ENCODE measurements around the gene CEP68. TPM values are rescaled to one million over a fixed set of nuclear protein-coding genes. Genes with fewer than 3 reads are reported as not detected.

CEP68 gene
- total RNA-seq, 1 experiment from 2014 or later, result 14.1 TPM

- Histone ChIP-seq H3K4me1 (peaks cover 21% of the 10 kb centered on the region), H3K27ac (no peak overlapping the region), H3K4me3 (no peak overlapping the region), H3K27me3 (no peaks in the 10 kb centered on the region), H3K36me3 (no peaks in the 10 kb centered on the region), H3K9me3 (replicated peaks) (no peaks in the 10 kb centered on the region)
- DNase-seq, result no peak
Measured at GRCh38 chr2:65061146-65061909, 5.1 kb downstream of the CEP68 start.

- no peaks in the 10 kb centered on the region for H3K9me3 ChIP-seq (replicated peaks)
- H3K27me3 ChIP-seq, result no peaks in the 10 kb centered on the region
- H3K36me3 ChIP-seq, result no peaks in the 10 kb centered on the region
- H3K4me3 ChIP-seq, result no peak overlapping the region
- no peak for DNase-seq
- no peak overlapping the region for H3K27ac ChIP-seq
- H3K4me1 ChIP-seq, result peaks cover 21% of the 10 kb centered on the region
Measured at GRCh38 chr2:65061910-65062339, 5.7 kb downstream of the CEP68 start.

GRCh38 chr2:65062843-65063825 lies 6.9 kb downstream of the CEP68 start:
- Histone ChIP-seq H3K27ac (no peak overlapping the region), H3K4me1 (peaks cover 14% of the 10 kb centered on the region), H3K9me3 (replicated peaks) (no peaks in the 10 kb centered on the region), H3K27me3 (no peaks in the 10 kb centered on the region), H3K36me3 (no peaks in the 10 kb centered on the region), H3K4me3 (no peak overlapping the region)
- DNase-seq, result peak in 1 of 2 experiments; percentile 37

DNA sequence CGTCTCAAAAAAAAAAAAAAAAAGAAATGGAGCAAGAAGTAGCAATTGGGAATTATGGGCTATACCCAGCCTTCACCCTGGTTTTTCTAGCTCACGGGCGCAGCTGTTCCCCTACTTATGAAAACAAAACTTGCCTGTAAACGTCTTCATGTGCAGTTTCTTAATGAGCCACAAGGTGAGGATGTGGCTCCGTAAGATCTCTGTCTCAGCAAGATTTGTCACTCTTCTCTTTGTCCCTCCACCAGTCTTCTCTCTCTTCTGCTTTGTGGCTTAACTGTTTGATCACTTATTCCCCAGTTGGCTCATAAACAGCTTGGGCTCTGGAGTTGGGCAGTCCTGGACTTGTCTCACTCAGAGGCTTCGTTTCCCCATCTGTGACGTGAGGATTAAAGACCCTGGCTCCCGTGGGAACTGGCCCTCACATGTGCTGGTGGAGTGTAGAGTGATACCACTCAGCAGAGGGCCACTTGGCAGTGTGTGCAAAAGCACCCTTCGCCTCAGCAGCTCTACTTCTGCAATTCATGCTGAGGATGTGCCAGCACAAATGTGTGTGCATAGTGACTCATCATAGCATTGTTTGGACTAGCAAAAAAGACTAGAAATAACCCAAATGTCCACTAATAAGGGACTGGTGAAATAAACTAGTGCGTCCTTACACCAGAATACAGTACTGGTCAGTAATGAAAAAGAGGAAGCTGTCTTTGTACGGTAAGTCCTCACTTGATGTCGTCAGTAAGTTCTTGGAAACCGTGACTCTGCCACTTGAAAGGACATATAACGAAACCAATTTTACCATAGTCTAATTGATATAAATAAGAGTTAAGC lies 8.7 kb downstream of the CEP68 start:
- DNase-seq, result peak; percentile 92 to 96
- H3K27me3 ChIP-seq, result no peaks in the 10 kb centered on the region
- no peak overlapping the region for H3K4me3 ChIP-seq
- H3K4me1 ChIP-seq, result peaks cover 14% of the 10 kb centered on the region
- 0 out of 2 replicates have a peak, but pooled peaks cover 2% of the 10 kb centered on the region for H3K36me3 ChIP-seq
- peak overlapping the region; percentile 76 for H3K27ac ChIP-seq
- no peaks in the 10 kb centered on the region for H3K9me3 ChIP-seq (replicated peaks)

- H3K4me3 ChIP-seq, result no peak overlapping the region
- H3K27me3 ChIP-seq, result no peaks in the 10 kb centered on the region
- DNase-seq, result no peak
- H3K9me3 ChIP-seq (replicated peaks), result no peaks in the 10 kb centered on the region
- no peak overlapping the region for H3K27ac ChIP-seq
- peaks cover 25% of the 10 kb centered on the region for H3K36me3 ChIP-seq
- H3K4me1 ChIP-seq, result peaks cover 14% of the 10 kb centered on the region
Measured at GRCh38 chr2:65067806-65068553, 11.8 kb downstream of the CEP68 start.

DNA sequence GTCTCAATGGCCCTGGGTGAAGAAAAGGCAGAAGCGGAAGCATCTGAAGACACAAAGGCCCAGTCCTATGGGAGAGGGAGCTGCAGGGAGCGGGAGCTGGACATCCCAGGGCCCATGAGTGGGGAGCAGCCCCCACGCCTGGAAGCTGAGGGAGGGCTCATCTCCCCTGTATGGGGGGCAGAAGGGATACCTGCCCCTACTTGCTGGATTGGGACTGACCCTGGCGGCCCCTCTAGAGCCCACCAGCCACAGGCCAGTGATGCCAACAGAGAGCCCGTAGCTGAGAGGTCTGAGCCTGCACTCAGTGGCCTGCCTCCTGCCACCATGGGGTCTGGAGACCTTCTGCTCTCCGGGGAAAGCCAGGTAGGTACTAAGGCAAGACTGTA lies 13.2 kb downstream of the CEP68 start:
- H3K9me3 ChIP-seq (replicated peaks), result no peaks in the 10 kb centered on the region
- H3K27ac ChIP-seq, result no peak overlapping the region
- no peak for DNase-seq
- H3K4me3 ChIP-seq, result no peak overlapping the region
- H3K36me3 ChIP-seq, result peaks cover 38% of the 10 kb centered on the region
- H3K27me3 ChIP-seq, result no peaks in the 10 kb centered on the region
- peaks cover 12% of the 10 kb centered on the region for H3K4me1 ChIP-seq

DNA sequence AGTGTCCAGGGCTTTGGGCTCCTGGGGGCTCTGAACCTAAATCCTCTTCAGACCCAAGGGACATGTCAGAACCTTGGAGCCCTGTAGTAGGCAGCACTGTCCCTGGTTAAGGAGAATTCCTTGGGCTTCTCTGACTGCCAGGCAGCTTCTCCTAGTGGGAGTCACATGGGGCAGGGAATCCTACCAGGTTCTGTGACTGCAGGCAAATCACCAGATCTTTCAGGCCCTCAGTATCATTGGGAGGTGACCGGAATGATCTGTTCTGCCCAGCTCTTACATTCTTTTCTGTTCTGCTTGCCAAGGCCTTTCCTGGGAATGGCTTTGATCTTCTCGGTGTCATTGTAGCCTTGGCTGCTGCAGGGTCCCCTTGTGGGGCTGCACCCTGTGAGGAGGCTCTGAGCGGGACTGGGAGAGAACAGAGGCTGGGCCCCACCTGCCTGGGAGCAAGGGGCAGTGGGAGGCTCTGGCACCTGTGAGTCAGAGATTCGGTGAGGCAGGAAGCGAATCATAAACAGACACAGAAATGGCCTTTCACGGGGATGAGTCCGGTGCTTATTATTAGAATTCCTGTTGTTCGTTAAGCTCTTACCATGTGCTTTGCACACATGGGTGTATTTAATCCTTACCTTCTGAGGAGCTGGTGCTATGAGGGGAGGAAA lies 14.1 kb downstream of the CEP68 start:
- Histone ChIP-seq H3K36me3 (peaks cover 41% of the 10 kb centered on the region), H3K27ac (no peak overlapping the region), H3K9me3 (replicated peaks) (no peaks in the 10 kb centered on the region), H3K27me3 (no peaks in the 10 kb centered on the region), H3K4me1 (peaks cover 9% of the 10 kb centered on the region), H3K4me3 (no peak overlapping the region)
- no peak for DNase-seq

DNA sequence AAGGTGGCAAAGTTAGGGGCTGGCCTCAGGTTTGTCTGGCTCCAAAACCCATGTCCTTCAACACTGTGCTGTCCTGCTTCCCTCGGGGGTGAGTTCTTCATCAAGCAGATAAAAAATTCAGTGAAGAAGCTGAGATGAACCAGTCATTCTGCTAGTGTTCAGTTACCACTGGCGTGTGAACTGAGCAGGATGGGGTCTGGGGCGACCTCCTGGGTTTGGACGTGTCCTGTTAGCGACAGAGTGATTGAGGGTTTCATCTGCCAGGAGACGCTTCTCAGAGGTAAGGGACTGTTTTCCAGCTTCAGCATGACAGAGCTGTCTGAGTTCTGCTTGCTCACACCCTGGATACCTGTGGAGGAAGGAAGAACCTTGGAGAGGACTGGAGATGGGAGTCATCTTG lies 14.6 kb downstream of the CEP68 start:
- no peak for DNase-seq
- H3K36me3 ChIP-seq, result peaks cover 41% of the 10 kb centered on the region
- H3K9me3 ChIP-seq (replicated peaks), result no peaks in the 10 kb centered on the region
- H3K4me1 ChIP-seq, result peaks cover 3% of the 10 kb centered on the region
- no peaks in the 10 kb centered on the region for H3K27me3 ChIP-seq
- no peak overlapping the region for H3K4me3 ChIP-seq
- H3K27ac ChIP-seq, result no peak overlapping the region

DNA sequence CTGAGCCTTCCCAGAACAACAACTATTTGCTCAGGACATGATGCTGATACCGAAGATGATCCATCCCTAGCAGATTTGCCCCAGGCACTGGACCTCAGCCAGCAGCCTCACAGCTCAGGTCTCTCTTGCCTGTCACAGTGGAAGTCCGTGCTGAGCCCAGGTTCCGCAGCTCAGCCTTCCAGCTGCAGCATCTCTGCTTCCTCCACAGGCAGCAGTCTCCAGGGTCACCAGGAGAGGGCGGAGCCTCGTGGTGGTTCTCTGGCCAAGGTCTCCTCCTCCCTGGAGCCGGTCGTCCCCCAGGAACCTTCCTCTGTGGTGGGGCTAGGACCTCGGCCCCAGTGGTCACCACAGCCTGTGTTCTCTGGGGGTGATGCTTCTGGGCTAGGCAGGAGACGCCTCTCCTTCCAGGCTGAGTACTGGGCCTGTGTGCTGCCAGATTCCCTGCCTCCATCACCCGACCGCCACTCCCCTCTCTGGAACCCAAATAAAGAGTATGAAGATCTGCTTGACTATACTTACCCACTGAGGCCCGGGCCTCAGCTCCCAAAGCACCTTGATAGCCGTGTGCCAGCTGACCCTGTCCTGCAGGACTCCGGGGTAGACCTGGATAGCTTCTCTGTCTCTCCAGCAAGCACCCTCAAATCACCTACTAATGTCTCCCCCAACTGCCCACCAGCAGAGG lies 15.4 kb downstream of the CEP68 start:
- peak in 1 of 2 experiments; percentile 13 for DNase-seq
- H3K4me1 ChIP-seq, result no peaks in the 10 kb centered on the region
- no peak overlapping the region for H3K27ac ChIP-seq
- peaks cover 41% of the 10 kb centered on the region for H3K36me3 ChIP-seq
- no peaks in the 10 kb centered on the region for H3K27me3 ChIP-seq
- no peak overlapping the region for H3K4me3 ChIP-seq
- H3K9me3 ChIP-seq (replicated peaks), result no peaks in the 10 kb centered on the region

DNA sequence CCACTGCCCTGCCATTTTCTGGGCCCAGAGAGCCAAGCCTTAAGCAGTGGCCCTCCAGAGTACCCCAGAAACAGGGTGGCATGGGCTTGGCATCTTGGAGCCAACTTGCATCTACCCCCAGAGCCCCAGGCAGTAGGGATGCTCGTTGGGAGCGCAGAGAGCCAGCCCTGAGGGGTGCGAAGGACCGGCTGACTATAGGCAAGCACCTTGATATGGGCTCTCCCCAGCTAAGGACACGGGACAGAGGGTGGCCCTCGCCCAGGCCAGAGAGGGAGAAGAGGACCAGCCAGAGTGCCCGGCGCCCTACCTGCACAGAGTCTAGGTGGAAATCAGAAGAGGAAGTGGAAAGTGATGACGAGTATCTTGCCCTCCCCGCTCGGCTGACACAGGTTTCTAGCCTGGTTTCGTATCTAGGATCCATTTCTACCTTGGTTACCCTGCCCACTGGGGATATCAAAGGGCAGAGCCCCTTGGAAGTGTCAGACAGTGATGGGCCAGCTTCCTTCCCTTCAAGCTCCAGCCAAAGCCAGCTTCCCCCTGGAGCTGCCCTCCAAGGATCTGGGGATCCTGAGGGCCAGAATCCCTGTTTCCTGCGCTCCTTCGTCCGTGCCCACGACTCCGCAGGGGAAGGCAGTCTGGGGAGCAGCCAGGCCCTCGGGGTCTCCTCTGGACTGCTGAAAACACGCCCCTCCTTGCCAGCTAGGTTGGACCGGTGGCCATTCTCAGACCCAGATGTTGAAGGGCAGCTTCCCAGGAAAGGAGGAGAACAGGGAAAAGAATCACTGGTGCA lies 16.2 kb downstream of the CEP68 start:
- H3K36me3 ChIP-seq, result peaks cover 41% of the 10 kb centered on the region
- H3K4me1 ChIP-seq, result no peaks in the 10 kb centered on the region
- DNase-seq, result no peak
- no peaks in the 10 kb centered on the region for H3K9me3 ChIP-seq (replicated peaks)
- H3K27ac ChIP-seq, result no peak overlapping the region
- H3K27me3 ChIP-seq, result no peaks in the 10 kb centered on the region
- no peak overlapping the region for H3K4me3 ChIP-seq

GRCh38 chr2:65073879-65074565 lies 17.8 kb downstream of the CEP68 start:
- Histone ChIP-seq H3K27ac (no peak overlapping the region), H3K9me3 (replicated peaks) (no peaks in the 10 kb centered on the region), H3K4me3 (no peak overlapping the region), H3K27me3 (no peaks in the 10 kb centered on the region), H3K36me3 (peaks cover 47% of the 10 kb centered on the region), H3K4me1 (no peaks in the 10 kb centered on the region)
- no peak for DNase-seq

GRCh38 chr2:65075176-65075575 lies 19.0 kb downstream of the CEP68 start:
- H3K27me3 ChIP-seq, result no peaks in the 10 kb centered on the region
- H3K4me1 ChIP-seq, result no peaks in the 10 kb centered on the region
- peaks cover 44% of the 10 kb centered on the region for H3K36me3 ChIP-seq
- no peak overlapping the region for H3K27ac ChIP-seq
- H3K9me3 ChIP-seq (replicated peaks), result no peaks in the 10 kb centered on the region
- no peak for DNase-seq
- H3K4me3 ChIP-seq, result no peak overlapping the region

Measured in SJCRH30 (cell line).